ENCODE measurements around the gene PRXL2A. TPM values are rescaled to one million over a fixed set of nuclear protein-coding genes. Genes with fewer than 3 reads are reported as not detected.

The PRXL2A gene
- total RNA-seq, 2 donors from 2014 or later, result 86.0 to 101 TPM

DNA sequence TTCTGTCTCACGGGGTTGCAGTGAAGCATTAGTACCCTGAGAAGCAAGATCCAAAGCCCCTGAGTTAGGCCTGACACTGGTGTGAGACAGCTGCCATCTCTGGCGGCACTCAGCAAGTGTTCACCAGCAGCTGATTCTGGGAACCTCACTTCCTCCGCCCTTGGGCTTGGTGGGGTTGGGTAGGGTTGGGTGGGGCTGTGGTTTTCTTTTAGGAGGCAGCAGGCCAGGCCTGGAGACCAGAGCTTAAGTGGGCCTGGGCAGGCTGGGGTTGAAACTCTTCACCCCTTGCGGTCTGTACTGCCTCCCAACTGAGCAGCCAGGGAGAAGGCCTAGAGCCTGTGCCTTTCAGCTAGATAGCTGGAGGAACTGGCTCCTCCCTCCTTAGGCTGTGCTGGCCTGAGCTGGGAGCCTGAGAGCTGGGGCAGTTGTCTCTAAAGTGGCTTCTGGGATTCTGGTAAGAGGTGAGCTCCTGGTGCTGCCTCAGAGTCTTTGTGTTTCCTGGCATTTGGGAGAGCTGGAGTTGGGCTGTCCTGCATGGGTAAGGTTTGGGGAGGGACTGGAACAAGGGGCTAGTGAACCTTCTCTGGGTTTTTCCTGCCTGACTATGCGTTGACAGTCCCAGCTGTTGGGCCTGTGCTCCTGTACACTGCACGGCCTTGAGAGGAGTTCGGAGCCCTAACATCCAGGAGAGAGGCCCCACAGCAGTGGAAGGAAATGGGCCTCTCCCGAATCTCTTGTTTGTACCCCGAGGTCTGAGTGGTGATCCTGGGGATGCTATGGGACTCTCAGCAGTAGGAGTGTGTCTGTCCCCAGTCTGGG is 50.9 kb downstream of the PRXL2A start:
- Histone ChIP-seq H3K27ac (peak overlapping the region; percentile 78 to 85), H3K4me1 (replicated peaks) (peaks cover 60% of the 10 kb centered on the region), H3K27me3 (replicated peaks; ENCODE audit: insufficient read depth) (no peaks in the 10 kb centered on the region), H3K36me3 (no peaks in the 10 kb centered on the region), H3K4me3 (no peak overlapping the region), H3K9me3 (no peaks in the 10 kb centered on the region)
- WGBS, result 44% methylated on average over 9 of the region's 9 CpGs
- intact Hi-C loops (cut with DNase I), result no loop called here
- TF ChIP-seq POLR2AphosphoS5 (IDR thresholded peaks at IDR 0.05), result no peak
- TF ChIP-seq POLR2A (IDR thresholded peaks at IDR 0.05), result peak; percentile 45
- peak; percentile 48 for DNase-seq (ENCODE audit: low spot score)

GRCh38 chr10:80460399-80461207 is 52.3 kb downstream of the PRXL2A start:
- peak overlapping the region in 1 of 2 donors; percentile 10 for H3K4me3 ChIP-seq
- H3K4me1 ChIP-seq (replicated peaks), result peaks cover 74% of the 10 kb centered on the region
- peak; percentile 98 for DNase-seq (ENCODE audit: low spot score)
- no peaks in the 10 kb centered on the region for H3K27me3 ChIP-seq (replicated peaks; ENCODE audit: insufficient read depth)
- peak overlapping the region; percentile 78 to 85 for H3K27ac ChIP-seq
- H3K9me3 ChIP-seq, result no peaks in the 10 kb centered on the region
- WGBS, result 23% methylated on average over 6 of the region's 6 CpGs
- TF ChIP-seq CTCF (IDR thresholded peaks at IDR 0.05) (peak in 1 of 4 experiments; percentile 16), POLR2AphosphoS5 (IDR thresholded peaks at IDR 0.05) (peak; percentile 95), POLR2A (IDR thresholded peaks at IDR 0.05) (peak; percentile 69)
- H3K36me3 ChIP-seq, result no peaks in the 10 kb centered on the region
- intact Hi-C loops (cut with DNase I), result no loop called here

GRCh38 chr10:80461208-80462183 is 53.1 kb downstream of the PRXL2A start:
- Histone ChIP-seq H3K4me3 (peak overlapping the region in 1 of 2 donors; percentile 10), H3K9me3 (no peaks in the 10 kb centered on the region), H3K4me1 (replicated peaks) (peaks cover 75% of the 10 kb centered on the region), H3K36me3 (no peaks in the 10 kb centered on the region), H3K27ac (peak overlapping the region; percentile 78 to 85), H3K27me3 (replicated peaks; ENCODE audit: insufficient read depth) (no peaks in the 10 kb centered on the region)
- TF ChIP-seq CTCF (IDR thresholded peaks at IDR 0.05), result no peak
- no peak for TF ChIP-seq POLR2AphosphoS5 (IDR thresholded peaks at IDR 0.05)
- no peak for TF ChIP-seq POLR2A (IDR thresholded peaks at IDR 0.05)
- intact Hi-C loops (cut with DNase I), result no loop called here
- no peak for DNase-seq (ENCODE audit: low spot score)
- WGBS, result 47% methylated on average over 8 of the region's 8 CpGs

GRCh38 chr10:80462299-80462980 is 54.1 kb downstream of the PRXL2A start:
- DNase-seq (ENCODE audit: low spot score), result no peak

More at GRCh38 chr10:80462299-80462980, 54.1 kb downstream of the PRXL2A start:
- Histone ChIP-seq H3K36me3 (no peaks in the 10 kb centered on the region), H3K9me3 (no peaks in the 10 kb centered on the region), H3K27me3 (replicated peaks; ENCODE audit: insufficient read depth) (no peaks in the 10 kb centered on the region), H3K4me1 (replicated peaks) (peaks cover 82% of the 10 kb centered on the region), H3K27ac (peak overlapping the region; percentile 78 to 85), H3K4me3 (no peak overlapping the region)
- WGBS, result 46% methylated on average over 7 of the region's 7 CpGs
- TF ChIP-seq CTCF (IDR thresholded peaks at IDR 0.05), result no peak
- intact Hi-C loops (cut with DNase I), result no loop called here
